Astrocyte of the cerebellum (primary cell): Measurements from ENCODE around the gene TMEM9B.

ENCODE experiments used
- DNase-seq: peaks from one replicate; pipeline ENCODE4 v3.0.0-alpha.2; 2011; ENCODE audit warnings: low read depth
- H3K4me3 ChIP-seq: 2 replicates; pipeline ENCODE4 v1.5.1; 2011; ENCODE audit warnings: mild to moderate bottlenecking, low read depth, low read length, moderate library complexity
- in situ Hi-C: cut with HindIII; loops from 2 replicates; pipeline ENCODE4 v1.10.0; 2017; ENCODE audit warnings: low sequenced_read_pairs
- TF ChIP-seq, protein P1 (sequence below): IDR thresholded peaks from 2 replicates; pipeline ENCODE4 v1.5.1; 2012; ENCODE audit warnings: low read length, low read depth, moderate library complexity, mild to moderate bottlenecking; ENCODE audit errors: missing control alignments

The TMEM9B gene

DNA sequence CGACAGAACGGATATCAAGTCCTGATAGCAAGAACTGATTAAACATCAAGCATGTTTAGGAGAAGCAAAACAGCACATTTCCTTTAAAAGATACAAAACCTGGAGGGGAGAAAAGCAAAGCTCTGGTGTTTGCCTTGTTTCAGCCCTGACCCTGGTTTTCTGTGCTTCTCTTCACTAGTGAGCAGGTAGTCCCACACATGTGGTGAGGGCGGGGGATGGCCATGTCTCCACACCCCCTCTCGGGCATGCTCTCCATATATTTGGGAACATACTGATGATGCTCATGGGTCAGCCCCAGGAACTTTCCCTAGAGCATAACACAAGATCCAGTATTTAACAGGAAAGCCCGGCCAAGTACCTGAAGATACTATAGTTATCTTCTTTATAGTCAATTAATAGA, 41.6 kb downstream of the TMEM9B start:
- TF ChIP-seq, protein P1, sequence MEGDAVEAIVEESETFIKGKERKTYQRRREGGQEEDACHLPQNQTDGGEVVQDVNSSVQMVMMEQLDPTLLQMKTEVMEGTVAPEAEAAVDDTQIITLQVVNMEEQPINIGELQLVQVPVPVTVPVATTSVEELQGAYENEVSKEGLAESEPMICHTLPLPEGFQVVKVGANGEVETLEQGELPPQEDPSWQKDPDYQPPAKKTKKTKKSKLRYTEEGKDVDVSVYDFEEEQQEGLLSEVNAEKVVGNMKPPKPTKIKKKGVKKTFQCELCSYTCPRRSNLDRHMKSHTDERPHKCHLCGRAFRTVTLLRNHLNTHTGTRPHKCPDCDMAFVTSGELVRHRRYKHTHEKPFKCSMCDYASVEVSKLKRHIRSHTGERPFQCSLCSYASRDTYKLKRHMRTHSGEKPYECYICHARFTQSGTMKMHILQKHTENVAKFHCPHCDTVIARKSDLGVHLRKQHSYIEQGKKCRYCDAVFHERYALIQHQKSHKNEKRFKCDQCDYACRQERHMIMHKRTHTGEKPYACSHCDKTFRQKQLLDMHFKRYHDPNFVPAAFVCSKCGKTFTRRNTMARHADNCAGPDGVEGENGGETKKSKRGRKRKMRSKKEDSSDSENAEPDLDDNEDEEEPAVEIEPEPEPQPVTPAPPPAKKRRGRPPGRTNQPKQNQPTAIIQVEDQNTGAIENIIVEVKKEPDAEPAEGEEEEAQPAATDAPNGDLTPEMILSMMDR = no peak
- in situ Hi-C loops = no loop called here
- no peak overlapping the region for H3K4me3 ChIP-seq
- no peak for DNase-seq

DNA sequence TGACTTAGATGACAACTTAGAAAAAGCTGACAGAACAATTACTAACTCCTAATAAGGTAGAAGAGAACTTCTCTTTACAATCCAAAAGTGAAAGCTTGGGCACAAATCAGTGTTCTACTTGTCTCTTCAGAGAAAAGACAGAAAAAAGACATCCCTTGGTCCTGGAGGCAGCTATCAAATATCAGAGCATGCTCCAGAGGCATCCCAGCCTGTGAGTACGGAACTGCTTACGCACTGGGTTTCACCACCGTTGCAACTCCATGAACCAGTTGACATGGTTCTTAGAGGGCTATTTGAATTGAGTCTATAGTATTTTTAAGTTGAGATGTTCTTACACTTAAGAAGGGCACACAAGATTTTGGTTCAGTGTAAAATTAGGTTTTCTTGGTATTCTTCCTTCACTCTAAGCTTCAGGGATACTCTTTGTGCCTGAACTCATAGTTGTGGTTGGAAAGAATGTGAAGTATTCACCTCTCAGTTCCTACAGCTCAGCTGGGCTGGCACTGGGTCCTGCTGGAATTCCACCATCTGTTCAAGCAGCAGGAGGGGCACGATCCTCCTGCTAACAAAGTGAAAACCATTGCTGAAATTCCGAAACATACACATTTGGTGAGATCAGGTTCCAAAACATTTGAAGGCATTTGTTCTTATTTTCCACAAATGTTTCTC, 47.0 kb downstream of the TMEM9B start:
- in situ Hi-C loops = no loop called here
- DNase-seq = peak; percentile 94
- TF ChIP-seq, protein P1 = no peak
- H3K4me3 ChIP-seq = no peak overlapping the region

DNA sequence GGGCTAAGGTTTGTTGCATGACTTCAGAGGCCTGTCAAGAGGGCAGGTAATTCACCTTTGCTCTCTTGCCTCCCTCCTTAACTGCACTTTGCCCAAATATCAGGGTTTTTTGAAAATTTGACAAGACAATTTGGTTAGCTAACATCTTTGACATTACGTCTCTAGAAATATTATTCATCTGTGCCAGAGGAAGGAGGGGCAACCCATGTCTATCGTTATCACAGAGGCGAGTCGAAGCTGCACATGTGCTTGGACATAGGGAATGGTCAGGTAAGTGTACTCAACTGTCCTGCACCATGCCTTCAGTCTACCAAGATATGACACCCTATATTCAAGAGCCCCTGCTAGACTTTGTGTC, 49.6 kb downstream of the TMEM9B start:
- in situ Hi-C loops = no loop called here
- TF ChIP-seq, protein P1 = no peak
- H3K4me3 ChIP-seq = no peak overlapping the region
- DNase-seq = no peak

DNA sequence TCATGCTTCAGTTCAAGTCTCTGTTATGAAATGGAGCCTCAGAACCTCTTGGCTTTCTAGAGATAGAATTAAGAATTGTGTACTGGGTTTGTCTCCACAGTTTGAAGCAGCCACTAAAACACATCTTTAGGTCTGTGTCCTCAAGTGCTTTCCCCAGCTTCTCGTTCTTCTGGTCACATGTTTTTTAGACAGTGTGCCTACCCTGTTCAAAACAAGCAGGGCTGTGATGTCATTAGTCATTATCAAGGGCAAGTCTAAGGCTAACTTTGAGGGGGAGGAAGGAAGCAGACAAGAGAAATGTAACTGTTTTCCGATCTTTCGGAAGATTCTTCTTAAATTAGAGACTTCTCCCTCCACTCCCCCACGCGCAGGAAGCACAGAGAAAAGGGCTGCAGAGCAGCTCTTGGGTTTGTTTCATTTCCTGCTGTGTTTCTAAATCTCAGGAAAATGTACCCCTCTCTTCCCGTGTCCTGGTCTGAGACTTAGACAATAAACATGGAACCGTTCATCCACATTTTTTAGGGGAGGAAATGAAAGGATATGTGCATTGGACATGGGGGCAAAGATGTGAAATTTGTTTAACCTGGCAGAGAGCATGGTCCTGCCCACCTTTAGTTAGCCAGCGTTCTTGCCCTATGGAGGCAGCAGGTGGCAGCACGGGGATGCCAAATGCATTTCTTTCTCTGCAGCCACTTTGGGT, 50.1 kb downstream of the TMEM9B start:
- no peak overlapping the region for H3K4me3 ChIP-seq
- DNase-seq = no peak
- in situ Hi-C loops = no loop called here

DNA sequence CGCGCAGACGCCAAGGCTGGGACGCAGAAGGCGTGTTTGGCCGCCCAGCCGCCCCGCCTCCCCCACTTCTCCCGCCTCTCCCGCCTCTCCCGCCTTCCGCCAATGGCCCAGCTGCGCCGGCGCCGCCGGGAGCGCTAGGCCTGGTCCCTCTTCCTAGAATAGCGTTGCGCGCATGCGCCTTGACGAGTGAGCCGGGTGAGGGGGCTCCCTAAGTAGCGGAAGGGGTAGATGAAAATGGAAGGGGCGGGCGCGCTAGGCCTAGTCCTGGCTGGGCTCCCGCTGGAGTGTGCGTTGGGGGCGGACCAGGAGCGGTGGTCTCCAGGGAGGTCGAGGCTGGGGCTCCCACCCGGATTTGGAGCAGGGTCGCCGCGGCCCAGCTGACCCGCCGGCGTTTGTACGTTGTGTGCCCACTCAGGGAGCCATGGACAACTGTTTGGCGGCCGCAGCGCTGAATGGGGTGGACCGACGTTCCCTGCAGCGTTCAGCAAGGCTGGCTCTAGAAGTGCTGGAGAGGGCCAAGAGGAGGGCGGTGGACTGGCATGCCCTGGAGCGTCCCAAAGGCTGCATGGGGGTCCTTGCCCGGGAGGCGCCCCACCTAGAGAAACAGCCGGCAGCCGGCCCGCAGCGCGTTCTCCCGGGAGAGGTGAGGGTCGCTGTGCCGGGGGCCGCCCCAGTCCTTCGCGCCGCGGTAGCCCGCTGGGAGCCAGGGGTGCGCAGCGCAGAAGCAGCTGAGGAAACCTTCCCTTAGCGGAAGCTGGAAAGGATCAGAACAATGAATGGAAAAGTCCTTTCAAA, 53.0 kb downstream of the TMEM9B start, which contains the start of gene AKIP1:
AKIP1 (plus strand) TSS at position 161 of the 795 bp plus-strand sequence; CDS start at position 422, 261 bp downstream.
- peak; percentile 88 for DNase-seq
- in situ Hi-C loops = no loop called here
- TF ChIP-seq, protein P1 = no peak
- H3K4me3 ChIP-seq = peak within 1 kb of the TSS; percentile 80

More for the DNA sequence above, 50.1 kb downstream of the TMEM9B start:
- TF ChIP-seq, protein P1 = peak; percentile 76

DNA sequence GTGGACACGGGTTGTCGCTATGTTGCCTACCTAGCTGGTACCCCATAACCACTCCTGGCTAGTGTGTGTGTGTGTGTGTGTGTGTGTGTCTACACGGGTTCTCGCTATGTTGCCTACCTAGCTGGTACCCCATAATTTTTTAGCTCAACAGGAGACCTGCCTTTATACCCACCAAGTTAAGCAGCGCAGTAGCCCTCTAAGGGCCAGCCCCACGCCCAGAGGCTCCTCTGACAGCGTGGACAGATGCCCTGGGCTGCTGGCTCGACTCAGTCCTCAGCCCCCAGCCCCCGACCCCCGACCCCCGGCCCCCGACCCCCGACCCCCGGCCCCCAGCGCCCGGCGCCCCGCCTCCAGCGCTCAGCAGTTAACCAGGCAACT, 53.6 kb downstream of the TMEM9B start:
- H3K4me3 ChIP-seq = peak overlapping the region; percentile 80
- DNase-seq = no peak
- TF ChIP-seq, protein P1 = no peak
- in situ Hi-C loops = no loop called here
